ENCODE data around the gene SLC25A43. TPM values are rescaled to one million over a fixed set of nuclear protein-coding genes. Genes with fewer than 3 reads are reported as not detected.
A peak's percentile ranks its signal among the peaks of the same experiment; 100 is the strongest.
"Not testable (repeated sequence)": the region's sequence is repeated elsewhere in the genome, so short reads cannot be mapped to it uniquely, and the experiment has no call there.

Gene SLC25A43
- total RNA-seq, 4 donors from 2014 or later = 18.4 to 33.7 (median 22.2) TPM

DNA sequence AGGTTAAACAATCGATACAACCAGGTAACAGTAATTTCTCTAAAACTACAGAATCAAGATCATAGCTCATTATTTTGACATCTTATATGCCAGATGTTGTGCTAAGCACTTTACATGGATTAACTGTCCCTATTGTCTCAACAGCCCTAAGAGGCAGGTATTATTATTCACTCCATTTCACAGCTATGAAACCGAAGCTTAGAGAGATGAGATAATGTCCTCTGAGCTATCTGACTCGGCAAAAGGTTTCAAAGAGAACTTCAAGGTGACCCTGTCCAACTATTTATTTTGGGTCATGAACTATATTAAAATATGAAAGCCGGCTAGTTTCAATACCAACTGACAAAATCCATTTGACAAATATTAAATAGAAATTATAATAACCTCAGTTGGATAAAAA, 79.4 kb downstream of the SLC25A43 start:
- DNase-seq (ENCODE audit: low spot score) = no peak
- TF ChIP-seq CTCF (IDR thresholded peaks at IDR 0.05) = no peak
- ATAC-seq (ENCODE audit: low FRiP score) = no peak

GRCh38 chrX:119479845-119480244, 80.7 kb downstream of the SLC25A43 start:
- ATAC-seq (ENCODE audit: low FRiP score) (no peak), DNase-seq (ENCODE audit: low spot score) (no peak)
- no peak for TF ChIP-seq CTCF (IDR thresholded peaks at IDR 0.05)

DNA sequence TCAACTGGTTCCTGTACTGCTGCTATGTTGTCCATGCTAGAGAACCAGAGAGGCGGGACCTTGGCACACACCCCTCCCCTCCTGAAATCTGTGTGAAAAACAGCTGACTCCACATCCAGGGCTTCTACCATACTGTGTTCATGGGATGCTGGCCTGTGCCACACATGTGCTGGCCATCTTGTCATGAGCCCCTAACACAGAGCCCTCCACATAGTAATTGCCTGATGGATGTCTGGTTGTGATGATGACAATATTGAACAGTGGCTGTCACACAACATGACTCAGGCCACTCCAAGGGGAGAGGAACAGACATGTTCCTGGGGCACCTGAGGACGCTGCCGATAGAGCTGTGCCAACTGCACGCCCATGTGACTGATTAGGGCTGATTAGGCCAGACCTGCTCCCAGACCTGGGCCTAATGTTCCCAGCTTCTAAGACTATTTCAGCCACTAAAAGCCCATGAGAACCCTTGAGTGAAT, 82.2 kb downstream of the SLC25A43 start:
- DNase-seq (ENCODE audit: low spot score) (no peak), ATAC-seq (ENCODE audit: low FRiP score) (no peak)
- no peak for TF ChIP-seq CTCF (IDR thresholded peaks at IDR 0.05)

DNA sequence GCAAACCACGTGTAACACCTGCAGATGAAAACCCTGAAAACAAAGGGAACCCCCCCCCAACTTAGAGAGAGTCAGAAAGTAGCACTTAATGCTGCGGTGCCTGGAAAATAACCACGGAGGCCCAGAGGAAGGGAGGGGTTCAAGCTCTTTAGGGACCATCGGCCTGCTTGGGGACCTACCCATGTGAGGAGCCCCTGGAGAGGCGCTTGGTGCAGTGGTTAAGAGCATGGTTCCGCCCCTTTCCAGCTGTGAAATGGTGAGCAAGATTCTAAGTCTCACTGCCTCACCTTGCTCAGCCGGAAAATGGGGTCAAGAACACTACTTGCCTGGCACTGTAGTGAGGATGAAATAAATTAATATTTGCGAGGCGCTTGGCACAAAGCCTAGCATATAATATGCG, 82.9 kb downstream of the SLC25A43 start:
- DNase-seq (ENCODE audit: low spot score) (no peak), ATAC-seq (ENCODE audit: low FRiP score) (no peak)
- no peak for TF ChIP-seq CTCF (IDR thresholded peaks at IDR 0.05)

DNA sequence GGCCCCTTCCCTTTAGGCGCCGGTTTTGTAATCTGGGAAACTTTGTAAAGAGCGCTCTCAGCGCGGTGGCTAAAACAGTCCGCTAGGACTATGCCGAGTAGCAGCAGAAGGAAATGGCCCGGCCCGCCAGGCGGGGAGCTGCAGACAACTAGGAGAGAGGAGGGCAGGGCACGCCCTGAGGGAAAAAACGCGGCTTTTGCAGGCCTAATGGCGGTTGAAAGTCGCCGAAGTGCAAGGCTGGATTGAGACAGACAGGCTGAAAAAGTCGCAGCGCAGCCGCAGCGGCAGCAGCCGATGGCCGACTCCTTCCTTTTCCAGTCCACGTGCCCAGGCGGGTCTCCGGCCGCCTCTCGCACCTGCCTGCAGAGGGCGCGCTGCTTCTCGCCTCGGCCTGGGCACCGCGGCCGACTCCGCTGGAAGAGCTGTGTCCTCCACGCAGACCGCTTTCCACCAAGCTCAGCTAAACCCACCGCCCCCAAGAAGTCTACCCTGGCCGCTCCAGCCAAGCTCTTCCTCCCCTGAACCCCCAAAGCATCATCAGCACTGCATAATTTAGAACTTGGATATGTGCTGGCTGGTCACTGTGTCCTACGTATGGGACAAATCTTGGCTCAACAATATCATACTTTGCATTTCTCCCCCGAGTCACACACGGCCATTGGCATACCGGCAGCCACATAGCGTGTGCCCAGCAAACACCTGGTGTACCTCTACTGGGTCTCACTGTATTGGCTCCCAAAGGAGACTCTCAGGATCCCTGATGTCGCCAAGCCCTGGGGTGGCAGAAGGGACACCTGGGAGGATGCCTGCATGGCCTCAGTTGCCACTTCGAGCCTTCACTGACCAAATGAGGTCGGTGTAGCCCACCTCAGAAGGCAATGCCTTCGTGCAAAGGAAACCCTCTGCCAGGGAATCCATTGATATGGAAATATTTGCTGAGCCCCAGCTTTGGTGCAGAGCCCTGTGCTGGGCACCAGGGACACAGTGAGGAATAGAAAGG, 83.6 kb downstream of the SLC25A43 start:
- peak; percentile 59 for ATAC-seq (ENCODE audit: low FRiP score)
- TF ChIP-seq CTCF (IDR thresholded peaks at IDR 0.05) = no peak
- DNase-seq (ENCODE audit: low spot score) = no peak

- no peak for TF ChIP-seq CTCF (IDR thresholded peaks at IDR 0.05)
- no peak for ATAC-seq (ENCODE audit: low FRiP score)
- DNase-seq (ENCODE audit: low spot score) = no peak
Observed at GRCh38 chrX:119486745-119487144, 87.6 kb downstream of the SLC25A43 start.

- not testable (repeated sequence) for ATAC-seq (ENCODE audit: low FRiP score); DNase-seq (ENCODE audit: low spot score)
Observed at GRCh38 chrX:119487766-119488165, 88.6 kb downstream of the SLC25A43 start.

All from omental fat pad (tissue), 4 donors.